PFSK-1 (cell line): ENCODE results near the gene JADE3.

ENCODE experiments used
- FOXP2 ChIP-seq: optimal IDR thresholded peaks from 2 replicates; pipeline ENCODE3; 2011; ENCODE audit warnings: borderline replicate concordance, control low read depth, inconsistent platforms; ENCODE audit not compliant: insufficient read depth; ENCODE audit errors: extremely low read length, extremely low read depth
- POLR2AphosphoS5 ChIP-seq: IDR thresholded peaks from 2 replicates; pipeline ENCODE4 v1.6.1; 2012; ENCODE audit warnings: low read depth, mild to moderate bottlenecking, control low read depth, low read length, moderate library complexity
- REST ChIP-seq, 2 experiments: IDR thresholded peaks; 2 replicates each; pipeline versions ENCODE4 v1.6.1 to v1.8.0; 2011 to 2012; ENCODE audit warnings: low read depth in 2 of 2, low read length in 2 of 2, control low read depth in 1 of 2, inconsistent platforms in 1 of 2, mild to moderate bottlenecking in 1 of 2, moderate library complexity in 1 of 2; ENCODE audit not compliant: insufficient read depth in 1 of 2
- SIN3A ChIP-seq: IDR thresholded peaks from 2 replicates; pipeline ENCODE4 v1.6.1; 2012; ENCODE audit warnings: mild to moderate bottlenecking, low read length, moderate library complexity, borderline replicate concordance; ENCODE audit not compliant: insufficient read depth
- TAF1 ChIP-seq: IDR thresholded peaks from 2 replicates; pipeline ENCODE4 v1.6.1; 2012; ENCODE audit warnings: low read length, control low read depth, borderline replicate concordance; ENCODE audit not compliant: insufficient read depth

Gene JADE3

GRCh38 chrX:46953597-46953996 lies 41.4 kb downstream of the JADE3 start:
- no peak for TF ChIP-seq SIN3A
- no peak for TF ChIP-seq REST (IDR thresholded peaks at IDR 0.05; ENCODE audit: insufficient read depth in 1 of 2, low read depth in 2 of 2, low read length in 2 of 2)
- TF ChIP-seq POLR2AphosphoS5, result no peak
- no peak for TF ChIP-seq FOXP2

- TF ChIP-seq REST (IDR thresholded peaks at IDR 0.05; ENCODE audit: insufficient read depth in 1 of 2, low read depth in 2 of 2, low read length in 2 of 2) (no peak), FOXP2 (no peak), TAF1 (no peak)
Observed at GRCh38 chrX:46954716-46955115, 42.5 kb downstream of the JADE3 start.

- TF ChIP-seq POLR2AphosphoS5 (no peak), SIN3A (no peak), FOXP2 (no peak), REST (IDR thresholded peaks at IDR 0.05; ENCODE audit: insufficient read depth in 1 of 2, low read depth in 2 of 2, low read length in 2 of 2) (no peak), TAF1 (no peak)
Observed at GRCh38 chrX:46957297-46957696, 45.1 kb downstream of the JADE3 start.

- no peak for TF ChIP-seq TAF1
- no peak for TF ChIP-seq POLR2AphosphoS5
- TF ChIP-seq FOXP2, result no peak
- TF ChIP-seq SIN3A, result no peak
- TF ChIP-seq REST (IDR thresholded peaks at IDR 0.05; ENCODE audit: insufficient read depth in 1 of 2, low read depth in 2 of 2, low read length in 2 of 2), result no peak
Observed at GRCh38 chrX:46959101-46959500, 46.9 kb downstream of the JADE3 start.

GRCh38 chrX:46959985-46960700 lies 47.9 kb downstream of the JADE3 start:
- no peak for TF ChIP-seq TAF1
- TF ChIP-seq SIN3A, result no peak
- no peak for TF ChIP-seq FOXP2
- TF ChIP-seq REST (IDR thresholded peaks at IDR 0.05; ENCODE audit: insufficient read depth in 1 of 2, low read depth in 2 of 2, low read length in 2 of 2), result no peak
- TF ChIP-seq POLR2AphosphoS5, result no peak
